Chondrocyte (in vitro differentiated cells): Measurements from ENCODE around the gene TIMP1. TPM values are rescaled to one million over a fixed set of nuclear protein-coding genes. Genes with fewer than 3 reads are reported as not detected.

Experiments used
- microRNA-seq: library from miRNA; unstranded; fragments of <30 nt; microRNA quantifications from one replicate; pipeline ENCODE4 v1.2.0, GENCODE V29; 2020; ENCODE audit warnings: borderline number of aligned reads
- total RNA-seq: library from RNA; stranded (reverse); gene quantifications from 3 replicates; pipeline ENCODE4 v1.2.1, GENCODE V29; 2021

The TIMP1 gene
- total RNA-seq, 1 donor from 2014 or later, result 633 TPM

Small RNA genes within 50 kb of the gene (microRNA-seq; reads per million reads assigned to microRNA genes)
- not detected for gene MIR4769

Other genes with a start within 250 kb of the TIMP1 start
- gene ZNF157, start 211.9 kb upstream of the TIMP1 start, total RNA-seq, result 0.15 to 0.22 TPM in 2 of 3 replicates, not detected in the other
- gene ZNF41, start 99.2 kb upstream of the TIMP1 start, total RNA-seq, result 4.9 to 6.8 TPM (median 6.8 TPM) in 3 replicates
- gene ARAF, start 21.2 kb upstream of the TIMP1 start, total RNA-seq, result 53.6 to 67.8 TPM (median 61.9 TPM) in 3 replicates
- 2.6 to 5.9 TPM (median 3.7 TPM) in 3 replicates for gene SYN1, start 37.4 kb downstream of the TIMP1 start, total RNA-seq
- 0.60 to 0.87 TPM (median 0.77 TPM) in 3 replicates for gene CFP, start 47.5 kb downstream of the TIMP1 start, total RNA-seq
- 32.6 to 37.9 TPM (median 34.7 TPM) in 3 replicates for gene ELK1, start 68.1 kb downstream of the TIMP1 start, total RNA-seq
- gene UXT, start 76.7 kb downstream of the TIMP1 start, total RNA-seq, result 72.7 to 79.4 TPM (median 75.6 TPM) in 3 replicates